ENCODE measurements around the gene ZNF407.

ZNF407 gene

GRCh38 chr18:74897971-74898657 lies 300.4 kb downstream of the ZNF407 start:
- no peak for DNase-seq

GRCh38 chr18:74898965-74899364 lies 301.3 kb downstream of the ZNF407 start:
- no peak for DNase-seq

- no peak for DNase-seq
Measured at GRCh38 chr18:74899554-74899953, 301.9 kb downstream of the ZNF407 start.

GRCh38 chr18:74901362-74902146 lies 303.9 kb downstream of the ZNF407 start:
- DNase-seq: no peak

- DNase-seq: no peak
Measured at GRCh38 chr18:74902147-74902455, 304.4 kb downstream of the ZNF407 start.

GRCh38 chr18:74905247-74905646 lies 307.6 kb downstream of the ZNF407 start:
- DNase-seq: no peak

- no peak for DNase-seq
Measured at GRCh38 chr18:74906184-74906583, 308.5 kb downstream of the ZNF407 start.

GRCh38 chr18:74914052-74914591 lies 316.5 kb downstream of the ZNF407 start:
- no peak for DNase-seq

- DNase-seq: no peak
Measured at GRCh38 chr18:74914648-74915047, 317.0 kb downstream of the ZNF407 start.

- no peak for DNase-seq
Measured at GRCh38 chr18:74916773-74917393, 319.2 kb downstream of the ZNF407 start.

- DNase-seq: no peak
Measured at GRCh38 chr18:74918276-74918790, 320.7 kb downstream of the ZNF407 start.

- no peak for DNase-seq
Measured at GRCh38 chr18:74921057-74921820, 323.6 kb downstream of the ZNF407 start.

- no peak for DNase-seq
Measured at GRCh38 chr18:74926051-74926450, 328.4 kb downstream of the ZNF407 start.

GRCh38 chr18:74928194-74928968 lies 330.7 kb downstream of the ZNF407 start:
- no peak for DNase-seq

GRCh38 chr18:74929110-74929509 lies 331.4 kb downstream of the ZNF407 start:
- no peak for DNase-seq

GRCh38 chr18:74930616-74931015 lies 332.9 kb downstream of the ZNF407 start:
- no peak for DNase-seq

GRCh38 chr18:74933930-74934329 lies 336.3 kb downstream of the ZNF407 start:
- DNase-seq: no peak

GRCh38 chr18:74935434-74935833 lies 337.8 kb downstream of the ZNF407 start:
- no peak for DNase-seq

GRCh38 chr18:74936343-74936742 lies 338.7 kb downstream of the ZNF407 start:
- DNase-seq: no peak

- DNase-seq: no peak
Measured at GRCh38 chr18:74937291-74937690, 339.6 kb downstream of the ZNF407 start.

GRCh38 chr18:74940856-74941255 lies 343.2 kb downstream of the ZNF407 start:
- DNase-seq: no peak

- no peak for DNase-seq
Measured at GRCh38 chr18:74942319-74942910, 344.7 kb downstream of the ZNF407 start.

Measured in stimulated activated naive CD4-positive, alpha-beta T cell treated with Interleukin-2 at 50 U/mL for 16 hours (primary cell).